Gastroesophageal sphincter (tissue), 3 donors: ENCODE data around the gene STIL.

Source experiments
- CTCF ChIP-seq, 4 experiments: fragments of 200-600 bp in 2 of 4; fragments of 450-650 bp in 2 of 4; sonication (generic) in 1 of 4; IDR thresholded peaks; one replicate each; pipeline ENCODE4 v1.5.1; 2017 to 2019; ENCODE audit warnings: antibody characterized with exemption in 4 of 4, mild to moderate bottlenecking in 2 of 4, moderate library complexity in 2 of 4
- POLR2A ChIP-seq, 2 donors: fragments of 450-650 bp; IDR thresholded peaks; one replicate each; pipeline ENCODE4 v1.6.1; 2017; ENCODE audit warnings: antibody characterized with exemption in 2 of 2, mild to moderate bottlenecking in 2 of 2, moderate library complexity in 1 of 2
- POLR2AphosphoS5 ChIP-seq: sonication (generic); formaldehyde crosslinking; IDR thresholded peaks from one replicate; pipeline ENCODE4 v1.6.1; 2017; ENCODE audit warnings: antibody characterized with exemption

- TF ChIP-seq POLR2A (IDR thresholded peaks at IDR 0.05) (no peak), POLR2AphosphoS5 (no peak), CTCF (IDR thresholded peaks at IDR 0.05) (no peak)
Observed at GRCh38 chr1:47338249-47339077, 24.5 kb upstream of the STIL start.
